Esophagus squamous epithelium (tissue), 4 donors: Measurements from ENCODE around the gene TM7SF3.

Source experiments
- CTCF ChIP-seq, 6 experiments: fragments of 450-650 bp in 4 of 6; fragments of 200-600 bp in 2 of 6; sonication (generic) in 2 of 6; IDR thresholded peaks; one replicate each; pipeline ENCODE4 v1.5.1; 2016 to 2019; ENCODE audit warnings: antibody characterized with exemption in 6 of 6, mild to moderate bottlenecking in 4 of 6, moderate library complexity in 4 of 6
- POLR2A ChIP-seq, 4 donors: fragments of 450-650 bp; IDR thresholded peaks; one replicate each; pipeline ENCODE4 v1.6.1; 2017; ENCODE audit warnings: antibody characterized with exemption in 4 of 4, mild to moderate bottlenecking in 4 of 4, moderate library complexity in 3 of 4

- TF ChIP-seq POLR2A (IDR thresholded peaks at IDR 0.05) (no peak), CTCF (IDR thresholded peaks at IDR 0.05) (no peak)
Measured at GRCh38 chr12:27005495-27005894, 8.7 kb downstream of the TM7SF3 start.
